ENCODE data around the gene P4HA1.

The P4HA1 gene

GRCh38 chr10:72976886-72977285 lies 119.8 kb downstream of the P4HA1 start:
- DNase-seq: no peak

All from activated CD4-positive, alpha-beta T cell treated with anti-CD3 and anti-CD28 coated beads, Interleukin-2, amount 50 U/mL, for 48 hours (primary cell).